Naive B cell (primary cell): ENCODE results near the gene TPD52L1. TPM values are rescaled to one million over a fixed set of nuclear protein-coding genes. Genes with fewer than 3 reads are reported as not detected.
"Not testable (repeated sequence)": the region's sequence is repeated elsewhere in the genome, so short reads cannot be mapped to it uniquely, and the experiment has no call there.

Source experiments
- ATAC-seq, 2 donors: fragments of 150-1000 bp; cut with Tn5 transposase; 2 replicates each; pipeline ENCODE4 v1.10.0; 2021; ENCODE audit warnings: low read depth in 2 of 2, mild to moderate bottlenecking in 2 of 2, moderate library complexity in 2 of 2
- DNase-seq: peaks from one replicate; pipeline ENCODE4 v3.0.0; 2022
- H3K27ac Mint-ChIP-seq, 6 donors: one replicate each; pipeline ENCODE4 v1.8.0; 2020 to 2022; ENCODE audit warnings: mild to moderate bottlenecking in 6 of 6, mixed read lengths in 6 of 6, moderate library complexity in 5 of 6, inconsistent platforms in 2 of 6
- H3K27me3 Mint-ChIP-seq, 3 donors: one replicate each; pipeline ENCODE4 v1.8.0; 2021 to 2022; ENCODE audit warnings: mixed read lengths in 3 of 3, mild to moderate bottlenecking in 1 of 3
- H3K36me3 Mint-ChIP-seq, 2 donors: one replicate each; pipeline ENCODE4 v1.8.0; 2020 to 2022; ENCODE audit warnings: mixed read lengths in 2 of 2, inconsistent platforms in 1 of 2, mild to moderate bottlenecking in 1 of 2
- H3K4me1 Mint-ChIP-seq, 3 donors: one replicate each; pipeline ENCODE4 v1.8.0; 2020 to 2022; ENCODE audit warnings: mixed read lengths in 3 of 3, inconsistent platforms in 1 of 3, mild to moderate bottlenecking in 1 of 3, moderate library complexity in 1 of 3
- H3K4me3 Mint-ChIP-seq, 8 donors: one replicate each; pipeline ENCODE4 v1.8.0; 2020 to 2022; ENCODE audit warnings: mild to moderate bottlenecking in 8 of 8, mixed read lengths in 8 of 8, moderate library complexity in 8 of 8, inconsistent platforms in 2 of 8
- H3K9me3 Mint-ChIP-seq, 7 donors: one replicate each; pipeline ENCODE4 v1.8.0; 2020 to 2022; ENCODE audit warnings: mixed read lengths in 7 of 7, mild to moderate bottlenecking in 5 of 7, inconsistent platforms in 2 of 7, moderate library complexity in 1 of 7
- polyA plus RNA-seq, 6 donors: library from polyadenylated mRNA; unstranded; fragments of 300-500 nt; fragmentation: Illumina TruSeq; gene quantifications; one replicate each; pipeline ENCODE4 v1.2.3, GENCODE V29; 2021; ENCODE audit warnings: low read depth in 6 of 6

TPD52L1 gene
- polyA plus RNA-seq, 6 donors from 2014 or later: 3.7 TPM; not detected in 5

DNA sequence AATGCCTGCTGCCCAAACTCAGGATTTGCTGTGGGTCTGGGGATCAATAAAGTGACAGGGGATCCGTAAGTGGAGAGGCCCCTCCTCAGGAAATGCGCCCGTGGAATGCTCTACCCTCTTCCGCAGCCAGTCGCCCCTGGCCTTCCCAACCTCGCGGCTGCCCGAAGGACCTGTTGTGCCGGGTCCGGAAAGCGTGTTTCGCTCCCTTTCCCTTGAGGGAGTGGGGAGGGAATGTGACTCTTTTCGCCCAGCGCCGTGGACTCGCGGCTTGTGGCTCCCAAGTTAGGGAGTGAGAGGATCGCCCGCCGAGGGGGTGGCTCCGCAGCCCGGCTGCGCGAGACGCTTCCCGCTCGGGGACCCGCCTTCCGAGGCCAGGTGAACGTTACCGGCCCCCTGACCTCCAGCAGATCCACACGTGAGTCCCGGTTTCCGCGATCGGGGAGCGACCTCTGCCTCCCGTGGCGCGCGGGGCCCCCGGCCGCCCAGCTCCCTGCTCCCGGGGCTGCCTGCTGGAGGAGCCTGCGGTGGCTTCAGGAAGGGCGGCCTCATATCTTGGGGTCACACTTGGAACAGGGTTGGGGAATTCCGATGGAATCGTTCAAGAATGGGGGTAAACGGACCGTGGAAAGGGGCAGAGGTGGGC, 666 bp downstream of the TPD52L1 start:
- no peak overlapping the region for H3K27ac Mint-ChIP-seq
- ATAC-seq (peak in 1 of 2 donors; percentile 11), DNase-seq (no peak)

DNA sequence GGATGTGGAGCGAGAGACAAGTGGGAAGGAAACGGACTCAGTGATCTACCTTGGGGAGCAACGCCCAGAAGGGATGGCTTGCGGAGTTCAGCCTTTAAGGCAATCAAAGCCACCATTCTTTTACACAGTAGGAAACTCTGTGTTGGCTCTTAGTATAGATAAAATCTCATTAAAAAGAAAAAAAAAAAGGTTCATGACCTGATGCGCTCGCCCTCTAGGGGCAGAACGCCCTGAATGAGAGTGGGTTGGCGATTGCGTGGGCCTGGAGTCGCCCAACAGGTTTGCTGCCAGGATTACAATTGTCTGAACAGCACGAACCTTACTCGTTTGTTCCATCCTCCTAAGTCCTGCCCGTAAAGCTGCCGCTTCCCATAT, 1.2 kb downstream of the TPD52L1 start:
- peak overlapping the region in 7 of 8 donors; percentile 22 to 79 (median 70) for H3K4me3 Mint-ChIP-seq
- H3K27ac Mint-ChIP-seq: peak overlapping the region in 1 of 6 donors; percentile 36
- DNase-seq: no peak
- H3K4me1 Mint-ChIP-seq: peaks cover 0 to 8% (median 4%) of the 10 kb centered on the region in 3 donors
- H3K9me3 Mint-ChIP-seq: peaks cover 0 to 6% (median 0%) of the 10 kb centered on the region in 7 donors
- ATAC-seq: peak in 1 of 2 donors; percentile 31
- peaks cover 22 to 57% (median 34%) of the 10 kb centered on the region in 3 donors for H3K27me3 Mint-ChIP-seq
- H3K36me3 Mint-ChIP-seq: no peaks in the 10 kb centered on the region

More for the DNA sequence above, 666 bp downstream of the TPD52L1 start:
- Mint-ChIP-seq H3K27me3 (peaks cover 22 to 58% (median 34%) of the 10 kb centered on the region in 3 donors), H3K9me3 (peaks cover 0 to 1% (median 0%) of the 10 kb centered on the region in 7 donors), H3K36me3 (no peaks in the 10 kb centered on the region), H3K4me3 (peak overlapping the region; percentile 39 to 82 (median 76)), H3K4me1 (peaks cover 0 to 8% (median 4%) of the 10 kb centered on the region in 3 donors)

DNA sequence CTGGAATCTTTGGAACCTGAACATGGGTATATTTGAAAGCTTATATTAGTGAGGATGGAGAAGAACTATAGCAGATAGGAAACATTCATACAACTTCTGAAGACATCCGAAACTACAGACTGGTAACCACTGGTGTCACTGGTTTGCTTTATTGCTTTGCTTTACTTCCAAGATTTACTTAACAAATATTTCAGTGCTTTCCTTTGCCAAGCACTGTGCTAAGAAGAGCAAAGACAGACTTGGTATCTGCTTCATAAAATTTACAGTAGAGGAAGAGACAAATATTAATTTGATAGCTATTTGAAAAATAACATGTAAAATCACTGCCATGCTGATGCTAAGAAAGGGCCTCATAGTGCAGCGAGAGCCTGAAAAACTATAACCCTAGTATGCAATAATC, 1.8 kb downstream of the TPD52L1 start:
- no peaks in the 10 kb centered on the region for H3K36me3 Mint-ChIP-seq
- peaks cover 0 to 11% (median 2%) of the 10 kb centered on the region in 7 donors for H3K9me3 Mint-ChIP-seq
- ATAC-seq (no peak), DNase-seq (no peak)
- peaks cover 0 to 8% (median 4%) of the 10 kb centered on the region in 3 donors for H3K4me1 Mint-ChIP-seq
- H3K27ac Mint-ChIP-seq: no peak overlapping the region
- peak overlapping the region in 3 of 8 donors; percentile 6 to 70 (median 50) for H3K4me3 Mint-ChIP-seq
- peaks cover 22 to 51% (median 28%) of the 10 kb centered on the region in 3 donors for H3K27me3 Mint-ChIP-seq

DNA sequence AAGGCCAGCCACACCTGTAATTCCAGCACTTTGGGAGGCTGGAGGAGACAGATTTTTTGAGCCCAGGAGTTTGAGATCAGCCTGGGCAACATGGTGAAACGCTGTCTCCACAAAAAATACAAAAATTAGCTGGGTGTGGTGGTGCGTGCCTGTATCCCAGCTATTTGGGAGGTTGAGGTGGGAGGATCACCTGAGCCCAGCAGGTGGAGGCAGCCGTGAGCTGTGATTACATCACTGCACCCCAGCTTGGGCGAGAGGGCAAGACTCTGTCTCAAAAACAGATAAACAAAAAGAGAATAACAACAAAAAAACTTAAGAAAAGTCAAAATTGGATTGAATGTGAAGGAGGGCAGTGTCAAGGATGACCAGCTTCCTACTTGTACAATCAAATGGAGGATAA, 2.9 kb downstream of the TPD52L1 start:
- Mint-ChIP-seq H3K4me1 (peaks cover 0 to 8% (median 4%) of the 10 kb centered on the region in 3 donors), H3K4me3 (no peak overlapping the region), H3K27ac (no peak overlapping the region), H3K9me3 (peaks cover 0 to 13% (median 4%) of the 10 kb centered on the region in 7 donors), H3K27me3 (peaks cover 16 to 41% (median 20%) of the 10 kb centered on the region in 3 donors), H3K36me3 (no peaks in the 10 kb centered on the region)
- ATAC-seq (no peak), DNase-seq (no peak)

GRCh38 chr6:125157280-125157679, 3.7 kb downstream of the TPD52L1 start:
- ATAC-seq: no peak
- no peaks in the 10 kb centered on the region for H3K36me3 Mint-ChIP-seq
- H3K4me1 Mint-ChIP-seq: peaks cover 0 to 8% (median 4%) of the 10 kb centered on the region in 3 donors
- H3K4me3 Mint-ChIP-seq: no peak overlapping the region
- H3K27ac Mint-ChIP-seq: no peak overlapping the region
- peaks cover 14 to 36% (median 15%) of the 10 kb centered on the region in 3 donors for H3K27me3 Mint-ChIP-seq
- H3K9me3 Mint-ChIP-seq: peaks cover 0 to 13% (median 4%) of the 10 kb centered on the region in 7 donors
- DNase-seq: no peak

- peaks cover 0 to 13% (median 4%) of the 10 kb centered on the region in 7 donors for H3K9me3 Mint-ChIP-seq
- H3K4me3 Mint-ChIP-seq: peak overlapping the region in 1 of 8 donors; percentile 36
- no peak overlapping the region for H3K27ac Mint-ChIP-seq
- H3K27me3 Mint-ChIP-seq: peaks cover 10 to 34% (median 15%) of the 10 kb centered on the region in 3 donors
- H3K4me1 Mint-ChIP-seq: peaks cover 0 to 8% (median 4%) of the 10 kb centered on the region in 3 donors
- DNase-seq: no peak
- no peaks in the 10 kb centered on the region for H3K36me3 Mint-ChIP-seq
- ATAC-seq: no peak
Measured at GRCh38 chr6:125157725-125158124, 4.2 kb downstream of the TPD52L1 start.

GRCh38 chr6:125163339-125163738, 9.8 kb downstream of the TPD52L1 start:
- H3K27me3 Mint-ChIP-seq, DNase-seq, H3K4me1 Mint-ChIP-seq, ATAC-seq, H3K4me3 Mint-ChIP-seq, H3K36me3 Mint-ChIP-seq, H3K27ac Mint-ChIP-seq: not testable (repeated sequence)
- peaks cover 0 to 13% (median 4%) of the 10 kb centered on the region in 7 donors for H3K9me3 Mint-ChIP-seq

DNA sequence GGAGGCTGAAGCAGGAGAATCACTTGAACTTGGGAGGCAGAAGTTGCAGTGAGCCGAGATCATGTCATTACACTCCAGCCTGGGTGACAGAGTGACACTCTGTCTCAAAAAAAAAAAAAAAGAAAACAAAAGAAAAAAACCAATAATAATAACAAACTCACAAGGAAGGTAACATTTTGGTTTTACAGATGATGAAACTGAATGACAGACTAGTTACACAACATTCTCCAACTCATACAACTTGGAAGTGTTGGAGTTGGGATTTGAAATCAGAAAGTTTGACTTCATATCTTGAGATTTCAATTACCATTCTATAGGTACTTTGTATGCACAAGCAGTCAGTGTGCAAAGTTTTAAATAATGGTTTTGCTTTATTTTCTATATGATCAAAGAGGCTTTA, 10.2 kb downstream of the TPD52L1 start:
- Mint-ChIP-seq H3K4me1 (no peaks in the 10 kb centered on the region), H3K4me3 (no peak overlapping the region), H3K9me3 (peaks cover 0 to 13% (median 4%) of the 10 kb centered on the region in 7 donors), H3K27ac (no peak overlapping the region), H3K36me3 (no peaks in the 10 kb centered on the region), H3K27me3 (peaks cover 0 to 10% (median 2%) of the 10 kb centered on the region in 3 donors)
- ATAC-seq (no peak), DNase-seq (no peak)

- ATAC-seq: no peak
- H3K4me3 Mint-ChIP-seq: no peak overlapping the region
- H3K9me3 Mint-ChIP-seq: peaks cover 0 to 11% (median 7%) of the 10 kb centered on the region in 7 donors
- H3K36me3 Mint-ChIP-seq: no peaks in the 10 kb centered on the region
- DNase-seq: no peak
- no peak overlapping the region for H3K27ac Mint-ChIP-seq
- H3K27me3 Mint-ChIP-seq: peaks cover 0 to 19% (median 10%) of the 10 kb centered on the region in 3 donors
- no peaks in the 10 kb centered on the region for H3K4me1 Mint-ChIP-seq
Measured at GRCh38 chr6:125164696-125165095, 11.1 kb downstream of the TPD52L1 start.

DNA sequence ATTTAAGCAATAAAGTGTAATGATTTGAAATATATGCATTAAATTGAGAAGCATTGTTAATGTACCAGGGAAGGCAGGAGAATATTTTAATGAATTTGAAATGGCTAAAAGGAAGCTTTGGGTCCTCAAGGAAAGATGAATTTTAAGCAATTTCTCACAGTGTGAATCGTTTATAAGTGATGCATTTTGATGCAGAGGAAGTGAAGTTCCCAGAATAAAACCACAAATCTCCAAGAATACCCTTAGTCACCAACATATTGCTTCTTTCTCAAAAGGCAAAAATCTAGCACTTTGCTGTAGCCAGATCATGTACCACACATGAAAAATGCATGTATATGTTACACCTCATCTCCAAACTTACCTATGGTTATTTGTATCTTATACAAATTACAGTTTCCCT, 11.7 kb downstream of the TPD52L1 start:
- Mint-ChIP-seq H3K27me3 (peaks cover 0 to 22% (median 13%) of the 10 kb centered on the region in 3 donors), H3K4me1 (no peaks in the 10 kb centered on the region), H3K4me3 (no peak overlapping the region), H3K36me3 (no peaks in the 10 kb centered on the region), H3K9me3 (peaks cover 0 to 8% (median 2%) of the 10 kb centered on the region in 7 donors), H3K27ac (no peak overlapping the region)
- DNase-seq (no peak), ATAC-seq (no peak)

- no peaks in the 10 kb centered on the region for H3K4me1 Mint-ChIP-seq
- H3K4me3 Mint-ChIP-seq: no peak overlapping the region
- ATAC-seq: no peak
- no peaks in the 10 kb centered on the region for H3K36me3 Mint-ChIP-seq
- H3K27ac Mint-ChIP-seq: no peak overlapping the region
- H3K9me3 Mint-ChIP-seq: peaks cover 0 to 8% (median 0%) of the 10 kb centered on the region in 7 donors
- H3K27me3 Mint-ChIP-seq: peaks cover 0 to 22% (median 13%) of the 10 kb centered on the region in 3 donors
- DNase-seq: no peak
Measured at GRCh38 chr6:125165776-125166175, 12.2 kb downstream of the TPD52L1 start.

DNA sequence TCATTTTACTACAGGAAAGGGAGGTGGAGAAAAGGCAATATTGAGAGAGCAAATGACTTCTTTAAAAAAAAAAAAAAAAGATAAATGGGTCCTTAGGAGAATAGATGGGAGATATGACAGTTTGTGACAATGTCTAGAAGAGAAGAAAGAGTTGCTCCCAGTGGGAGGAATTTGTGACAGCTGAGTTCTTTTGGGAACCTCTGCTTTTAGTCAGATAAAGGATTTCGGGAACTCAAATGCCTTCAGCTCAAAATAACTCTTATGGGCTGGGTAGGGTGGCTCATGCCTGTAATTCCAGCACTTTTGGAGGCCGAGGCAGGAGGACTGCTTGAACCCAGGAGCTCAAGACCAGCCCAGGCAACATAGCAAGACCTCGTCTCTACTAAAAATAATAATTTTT, 13.1 kb downstream of the TPD52L1 start:
- Mint-ChIP-seq H3K4me3 (no peak overlapping the region), H3K27me3 (peaks cover 0 to 23% (median 13%) of the 10 kb centered on the region in 3 donors), H3K4me1 (no peaks in the 10 kb centered on the region), H3K9me3 (peaks cover 0 to 8% (median 0%) of the 10 kb centered on the region in 7 donors), H3K36me3 (no peaks in the 10 kb centered on the region), H3K27ac (peak overlapping the region in 1 of 6 donors; percentile 54)
- ATAC-seq: no peak
- no peak for DNase-seq

- peaks cover 0 to 30% (median 13%) of the 10 kb centered on the region in 3 donors for H3K27me3 Mint-ChIP-seq
- H3K27ac Mint-ChIP-seq: no peak overlapping the region
- ATAC-seq (no peak), DNase-seq (no peak)
- H3K9me3 Mint-ChIP-seq: peaks cover 0 to 8% (median 0%) of the 10 kb centered on the region in 7 donors
- H3K36me3 Mint-ChIP-seq: no peaks in the 10 kb centered on the region
- no peak overlapping the region for H3K4me3 Mint-ChIP-seq
- H3K4me1 Mint-ChIP-seq: no peaks in the 10 kb centered on the region
Measured at GRCh38 chr6:125167579-125167978, 14.0 kb downstream of the TPD52L1 start.

- DNase-seq: no peak
- H3K4me3 Mint-ChIP-seq: no peak overlapping the region
- H3K36me3 Mint-ChIP-seq: no peaks in the 10 kb centered on the region
- peaks cover 0 to 23% (median 18%) of the 10 kb centered on the region in 3 donors for H3K27me3 Mint-ChIP-seq
- ATAC-seq: no peak
- H3K4me1 Mint-ChIP-seq: no peaks in the 10 kb centered on the region
- peaks cover 0 to 8% (median 0%) of the 10 kb centered on the region in 7 donors for H3K9me3 Mint-ChIP-seq
- no peak overlapping the region for H3K27ac Mint-ChIP-seq
Measured at GRCh38 chr6:125169058-125169457, 15.5 kb downstream of the TPD52L1 start.
